ENCODE data around the gene OBP2B. TPM values are rescaled to one million over a fixed set of nuclear protein-coding genes. Genes with fewer than 3 reads are reported as not detected.
"Not testable (repeated sequence)": the region's sequence is repeated elsewhere in the genome, so short reads cannot be mapped to it uniquely, and the experiment has no call there.

Gene OBP2B
- total RNA-seq, 1 donor from 2014 or later: not detected

GRCh38 chr9:133224762-133225161, 15.7 kb upstream of the OBP2B start:
- no peak for DNase-seq
- no peak overlapping the region for H3K4me3 ChIP-seq

DNA sequence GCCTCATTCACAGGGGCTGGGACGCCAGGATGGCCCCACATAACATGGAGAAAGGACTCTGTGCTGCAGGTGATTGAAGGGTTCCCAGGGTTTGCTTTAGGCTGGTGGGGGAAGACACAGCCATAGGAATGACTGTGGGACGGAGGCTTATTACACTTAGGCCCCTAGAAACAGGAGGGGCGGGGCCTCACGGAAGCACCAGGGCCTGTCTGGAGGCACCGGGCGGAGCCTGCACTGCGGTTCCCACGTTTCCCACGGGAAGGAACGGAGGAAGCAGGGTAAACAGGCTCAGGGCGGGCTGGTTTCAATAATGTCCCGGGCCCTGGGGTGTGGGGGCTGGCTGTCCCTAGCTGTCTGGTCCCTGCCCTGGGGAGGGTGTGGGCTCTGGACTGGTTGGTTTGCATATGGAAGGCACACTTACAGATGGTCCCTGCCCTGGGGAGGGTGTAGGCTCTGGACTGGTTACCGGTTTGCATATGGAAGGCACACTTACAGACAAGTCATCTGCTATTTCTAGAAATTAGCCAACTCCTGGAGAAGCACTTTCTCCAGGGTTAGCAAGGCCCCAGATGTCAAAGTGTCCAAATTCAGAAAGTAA, 14.2 kb upstream of the OBP2B start:
- ATAC-seq (peak; percentile 6), DNase-seq (peak; percentile 52)
- H3K27ac ChIP-seq; H3K27me3 ChIP-seq; H3K4me3 ChIP-seq; H3K36me3 ChIP-seq; intact Hi-C loops (cut with DNase I); H3K4me1 ChIP-seq; H3K9me3 ChIP-seq: not testable (repeated sequence)

More at GRCh38 chr9:133224762-133225161, 15.7 kb upstream of the OBP2B start:
- peaks cover 9% of the 10 kb centered on the region for H3K27me3 ChIP-seq
- ATAC-seq: no peak
- no peaks in the 10 kb centered on the region for H3K4me1 ChIP-seq
- TF ChIP-seq CTCF (IDR thresholded peaks at IDR 0.05): no peak
- no peaks in the 10 kb centered on the region for H3K36me3 ChIP-seq
- intact Hi-C loops (cut with DNase I): no loop called here
- H3K9me3 ChIP-seq: no peaks in the 10 kb centered on the region
- no peak overlapping the region for H3K27ac ChIP-seq

- peak; percentile 12 for DNase-seq
- H3K36me3 ChIP-seq; H3K27me3 ChIP-seq; intact Hi-C loops (cut with DNase I); H3K4me1 ChIP-seq; H3K4me3 ChIP-seq; ATAC-seq; H3K9me3 ChIP-seq; H3K27ac ChIP-seq: not testable (repeated sequence)
Observed at GRCh38 chr9:133221994-133222393, 12.9 kb upstream of the OBP2B start.

- no peak overlapping the region for H3K4me3 ChIP-seq
- H3K27ac ChIP-seq: no peak overlapping the region
- ATAC-seq (no peak), DNase-seq (peak; percentile 19)
- H3K27me3 ChIP-seq: peaks cover 9% of the 10 kb centered on the region
- H3K4me1 ChIP-seq: no peaks in the 10 kb centered on the region
- H3K36me3 ChIP-seq: no peaks in the 10 kb centered on the region
- intact Hi-C loops (cut with DNase I): no loop called here
- no peak for TF ChIP-seq CTCF (IDR thresholded peaks at IDR 0.05)
- no peaks in the 10 kb centered on the region for H3K9me3 ChIP-seq
Observed at GRCh38 chr9:133221177-133221809, 12.2 kb upstream of the OBP2B start.

DNA sequence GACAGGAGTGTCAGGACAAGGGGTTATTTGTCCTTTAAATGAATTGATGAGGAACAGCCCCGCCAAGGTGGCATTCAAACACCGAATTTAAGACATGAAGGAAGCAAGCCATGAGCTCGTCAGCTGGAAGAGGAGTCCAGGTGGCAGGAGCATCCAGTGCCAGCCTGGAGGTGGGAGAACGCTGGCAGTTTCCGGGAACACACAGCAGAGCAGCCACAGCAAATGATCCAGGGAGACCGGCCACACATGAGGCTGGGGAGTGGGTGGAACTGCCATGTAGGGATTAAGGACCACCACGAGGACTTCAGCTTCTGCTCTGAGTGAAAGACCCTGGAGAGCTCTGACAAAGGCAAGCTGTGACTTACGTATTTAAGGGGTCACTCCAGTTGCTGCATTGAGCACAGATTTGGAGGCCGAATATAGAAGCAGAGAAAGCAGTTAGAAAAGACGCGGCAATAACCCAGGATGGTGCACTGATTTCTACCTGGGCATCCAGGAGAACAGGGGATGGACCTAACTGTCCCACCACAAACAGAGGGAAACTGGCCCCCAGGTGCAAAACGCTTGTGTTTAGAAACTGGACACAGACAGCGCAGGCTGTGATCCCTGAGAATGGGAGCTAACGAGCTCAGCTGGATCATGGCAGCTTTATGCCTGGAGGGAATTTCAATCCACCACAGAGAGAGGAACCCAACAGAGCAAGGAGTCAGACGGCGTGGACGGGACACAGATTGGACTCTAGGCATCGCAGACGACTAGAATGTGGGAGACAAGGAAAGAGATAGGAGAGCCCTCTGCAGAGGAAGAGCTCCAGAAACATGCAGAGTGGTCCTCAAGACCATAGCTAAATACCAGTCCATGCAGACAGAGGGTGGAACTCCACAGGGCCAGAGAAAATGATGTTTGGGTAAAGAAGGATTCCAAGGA, 9.3 kb upstream of the OBP2B start:
- H3K4me1 ChIP-seq; H3K27ac ChIP-seq; DNase-seq; H3K9me3 ChIP-seq; ATAC-seq; H3K4me3 ChIP-seq; H3K36me3 ChIP-seq; H3K27me3 ChIP-seq; intact Hi-C loops (cut with DNase I): not testable (repeated sequence)

- H3K36me3 ChIP-seq; ATAC-seq; DNase-seq; H3K27me3 ChIP-seq; intact Hi-C loops (cut with DNase I); H3K4me1 ChIP-seq; H3K27ac ChIP-seq; H3K9me3 ChIP-seq; H3K4me3 ChIP-seq: not testable (repeated sequence)
Observed at GRCh38 chr9:133217333-133217988, 8.4 kb upstream of the OBP2B start.

- H3K9me3 ChIP-seq; H3K4me3 ChIP-seq; H3K27me3 ChIP-seq; H3K27ac ChIP-seq; intact Hi-C loops (cut with DNase I); ATAC-seq; H3K36me3 ChIP-seq; H3K4me1 ChIP-seq; DNase-seq: not testable (repeated sequence)
Observed at GRCh38 chr9:133214276-133214675, 5.2 kb upstream of the OBP2B start.

- Histone ChIP-seq H3K9me3 (no peaks in the 10 kb centered on the region), H3K4me1 (no peaks in the 10 kb centered on the region), H3K4me3 (no peak overlapping the region), H3K27me3 (peaks cover 7% of the 10 kb centered on the region), H3K27ac (no peak overlapping the region), H3K36me3 (no peaks in the 10 kb centered on the region)
- no peak for ATAC-seq
- DNase-seq: peak; percentile 33
- intact Hi-C loops (cut with DNase I): no loop called here
- no peak for TF ChIP-seq CTCF (IDR thresholded peaks at IDR 0.05)
Observed at GRCh38 chr9:133210609-133211008, 1.6 kb upstream of the OBP2B start.

Measured in upper lobe of right lung (tissue), 1 donor.